Endothelial cell of umbilical vein (primary cell): ENCODE measurements around the gene ITGA1.

Source experiments
- POLR2A ChIP-seq: IDR thresholded peaks from 2 replicates; pipeline ENCODE4 v1.6.1; 2012; ENCODE audit warnings: low read depth, mild to moderate bottlenecking, control low read depth, low read length
- TF ChIP-seq, protein P1 (sequence below), 2 donors: IDR thresholded peaks; 1 replicate in 1 of 2; 2 replicates in 1 of 2; pipeline ENCODE4 v1.5.1; 2011; ENCODE audit warnings: low read length in 2 of 2, mild to moderate bottlenecking in 2 of 2, moderate library complexity in 2 of 2, control low read depth in 1 of 2, inconsistent platforms in 1 of 2, low read depth in 1 of 2; ENCODE audit not compliant: insufficient read depth in 1 of 2; ENCODE audit errors: extremely low read depth in 1 of 2
- TF ChIP-seq, protein P2 (sequence below): IDR thresholded peaks from 2 replicates; pipeline ENCODE4 v1.6.1; 2011; ENCODE audit not compliant: insufficient read depth, insufficient read length

DNA sequence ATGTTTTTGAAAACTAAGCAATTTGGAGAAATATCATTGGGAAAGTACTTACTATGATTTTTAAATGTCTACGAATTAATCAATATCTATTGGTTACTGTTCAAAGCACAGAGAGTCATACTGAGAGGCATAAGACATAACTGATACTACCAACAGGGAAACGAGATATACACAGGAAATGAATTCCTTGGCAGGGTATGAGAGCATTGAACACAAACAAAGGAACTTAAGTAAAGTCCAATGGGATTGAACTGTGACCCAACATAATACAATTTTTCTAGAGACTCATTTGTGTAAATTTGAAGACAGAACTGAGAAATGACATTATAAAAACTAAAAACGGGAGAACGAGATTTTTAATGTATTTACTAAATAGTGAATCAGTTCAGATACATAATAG, 1.3 kb upstream of the ITGA1 start:
- no peak for TF ChIP-seq POLR2A
- TF ChIP-seq, protein P1, sequence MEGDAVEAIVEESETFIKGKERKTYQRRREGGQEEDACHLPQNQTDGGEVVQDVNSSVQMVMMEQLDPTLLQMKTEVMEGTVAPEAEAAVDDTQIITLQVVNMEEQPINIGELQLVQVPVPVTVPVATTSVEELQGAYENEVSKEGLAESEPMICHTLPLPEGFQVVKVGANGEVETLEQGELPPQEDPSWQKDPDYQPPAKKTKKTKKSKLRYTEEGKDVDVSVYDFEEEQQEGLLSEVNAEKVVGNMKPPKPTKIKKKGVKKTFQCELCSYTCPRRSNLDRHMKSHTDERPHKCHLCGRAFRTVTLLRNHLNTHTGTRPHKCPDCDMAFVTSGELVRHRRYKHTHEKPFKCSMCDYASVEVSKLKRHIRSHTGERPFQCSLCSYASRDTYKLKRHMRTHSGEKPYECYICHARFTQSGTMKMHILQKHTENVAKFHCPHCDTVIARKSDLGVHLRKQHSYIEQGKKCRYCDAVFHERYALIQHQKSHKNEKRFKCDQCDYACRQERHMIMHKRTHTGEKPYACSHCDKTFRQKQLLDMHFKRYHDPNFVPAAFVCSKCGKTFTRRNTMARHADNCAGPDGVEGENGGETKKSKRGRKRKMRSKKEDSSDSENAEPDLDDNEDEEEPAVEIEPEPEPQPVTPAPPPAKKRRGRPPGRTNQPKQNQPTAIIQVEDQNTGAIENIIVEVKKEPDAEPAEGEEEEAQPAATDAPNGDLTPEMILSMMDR (IDR thresholded peaks at IDR 0.05; ENCODE audit: extremely low read depth in 1 of 2, insufficient read depth in 1 of 2, low read depth in 1 of 2, low read length in 2 of 2): no peak
- TF ChIP-seq, protein P2, sequence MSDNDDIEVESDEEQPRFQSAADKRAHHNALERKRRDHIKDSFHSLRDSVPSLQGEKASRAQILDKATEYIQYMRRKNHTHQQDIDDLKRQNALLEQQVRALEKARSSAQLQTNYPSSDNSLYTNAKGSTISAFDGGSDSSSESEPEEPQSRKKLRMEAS: no peak
